Jurkat, Clone E6-1 (cell line): ENCODE results near the gene DDX50.
"Not testable (repeated sequence)": the region's sequence is repeated elsewhere in the genome, so short reads cannot be mapped to it uniquely, and the experiment has no call there.

Experiments
- DNase-seq: peaks from one replicate; pipeline ENCODE4 v3.0.0-alpha.2; 2011; ENCODE audit warnings: low read depth, low spot score
- H3K4me3 ChIP-seq: 2 replicates; pipeline ENCODE4 v1.5.1; 2011; ENCODE audit warnings: mild to moderate bottlenecking, low read length, control low read depth, moderate library complexity

The DDX50 gene

DNA sequence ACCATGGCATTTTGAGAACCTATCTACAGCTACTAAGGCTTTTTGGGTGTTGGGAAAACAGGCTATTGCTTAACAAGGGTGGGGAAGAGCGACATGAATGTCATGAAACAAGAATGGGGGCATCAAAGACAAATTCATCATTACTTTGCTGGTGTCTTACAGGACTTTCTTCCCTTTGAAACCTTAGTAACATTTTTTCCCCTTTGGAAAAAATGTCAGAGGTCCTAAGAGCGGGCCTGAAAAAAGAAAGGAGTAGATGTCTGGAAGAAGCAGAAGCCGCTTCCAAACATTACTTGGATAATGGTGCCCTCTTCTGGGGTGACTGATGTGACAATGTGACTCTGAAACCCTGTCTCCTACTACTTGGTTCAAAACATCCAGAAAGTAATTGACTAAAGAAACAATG is 3.8 kb upstream of the DDX50 start:
- no peak overlapping the region for H3K4me3 ChIP-seq
- peak; percentile 61 for DNase-seq

DNA sequence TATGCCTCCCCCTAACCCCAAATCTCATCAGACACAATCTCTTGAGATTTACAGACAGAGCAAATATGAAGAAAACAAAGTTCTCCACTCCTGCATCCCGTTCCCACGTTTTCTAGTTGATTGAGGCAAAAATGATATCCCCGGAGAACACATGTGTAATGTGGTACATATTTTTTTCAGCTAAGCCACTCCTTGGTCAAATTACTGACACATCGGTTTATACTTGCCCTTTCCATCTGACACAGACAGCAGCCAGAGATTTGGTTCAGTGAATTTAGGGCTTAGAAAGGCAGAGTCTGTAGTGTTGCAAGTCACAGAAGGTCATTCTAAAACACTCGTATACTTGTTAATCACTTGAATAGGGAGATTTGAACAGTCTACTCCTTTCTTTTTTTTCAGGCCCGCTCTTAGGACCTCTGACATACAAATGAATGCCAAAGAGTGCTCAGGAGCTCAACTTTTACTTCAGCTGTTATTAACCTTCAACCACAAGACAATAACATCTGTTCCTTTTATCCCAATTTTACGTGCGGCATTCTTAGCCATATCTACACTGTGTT is 1.8 kb upstream of the DDX50 start:
- DNase-seq: no peak
- no peak overlapping the region for H3K4me3 ChIP-seq

DNA sequence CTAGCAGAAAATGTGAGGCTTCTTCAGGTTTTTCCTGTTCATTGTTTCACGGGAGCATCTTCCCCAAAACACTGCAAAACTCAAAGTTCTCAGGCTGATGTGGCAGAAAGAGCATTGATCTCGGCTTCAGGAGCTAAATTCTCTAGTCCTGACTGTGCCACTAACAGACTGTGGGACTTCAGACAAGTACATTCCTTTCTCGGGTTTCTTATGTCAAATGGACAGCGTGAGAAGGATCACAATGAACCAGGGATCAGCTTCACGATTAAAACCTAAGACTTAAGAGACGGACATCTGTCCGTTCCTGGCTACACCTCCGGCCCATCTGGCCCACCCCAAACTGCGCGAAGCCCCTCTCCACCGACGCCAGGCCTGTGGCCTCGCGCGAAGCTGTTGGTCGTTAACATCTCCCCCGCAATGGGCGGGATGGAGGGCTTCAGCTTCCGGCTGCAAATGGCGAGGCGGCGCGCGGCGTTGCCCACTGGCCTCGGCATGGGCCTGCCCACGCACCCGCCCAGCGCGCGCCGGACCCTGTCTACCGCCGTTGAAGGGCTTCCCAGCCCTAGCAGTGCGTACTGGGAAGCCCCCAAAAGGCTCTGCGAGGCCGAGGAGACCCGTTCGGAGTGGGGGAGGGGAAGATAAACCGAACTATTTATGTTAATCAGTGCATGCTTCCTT is 549 bp upstream of the DDX50 start:
- DNase-seq: no peak

DNA sequence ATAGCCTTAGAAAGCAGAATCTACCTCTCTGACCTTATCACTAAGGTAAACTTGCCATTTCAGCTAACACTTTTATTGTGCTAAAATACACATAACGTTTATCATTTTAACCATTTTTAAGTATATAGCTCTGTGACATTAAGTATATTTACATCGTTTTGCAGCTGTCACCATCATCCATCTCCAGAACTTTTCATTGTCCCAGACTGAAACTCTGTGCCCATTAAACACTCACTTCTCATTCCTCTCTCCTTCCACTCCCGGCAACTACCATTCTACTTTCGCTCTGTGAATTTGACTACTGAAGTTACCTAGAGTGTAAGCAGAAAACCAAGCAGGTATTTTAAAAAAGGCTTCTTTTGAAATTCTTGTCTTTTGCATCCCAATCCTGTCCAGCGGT is 1.3 kb downstream of the DDX50 start:
- peak overlapping the region; percentile 93 for H3K4me3 ChIP-seq
- DNase-seq: no peak

More for the DNA sequence above, 549 bp upstream of the DDX50 start:
- H3K4me3 ChIP-seq: peak overlapping the region; percentile 93

DNA sequence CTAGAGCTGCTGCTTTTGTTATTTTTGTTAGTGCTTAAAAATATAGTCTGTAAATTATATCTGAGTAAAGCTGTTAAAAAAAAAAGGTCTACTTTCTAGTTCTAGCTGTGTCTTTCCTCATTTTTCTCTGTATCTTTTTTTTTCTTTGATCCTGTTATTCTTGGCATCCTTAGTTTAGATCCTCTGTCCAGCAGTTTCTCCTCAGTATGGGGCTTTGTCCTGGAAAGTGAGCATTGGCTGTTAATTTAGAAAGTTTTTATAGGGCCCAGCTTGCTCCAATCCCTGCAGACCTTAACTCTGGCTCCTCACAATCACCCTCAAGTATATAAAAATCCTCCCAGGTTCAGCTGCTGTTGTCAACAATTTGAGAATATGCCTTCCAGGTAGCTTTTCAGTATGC is 23.5 kb downstream of the DDX50 start:
- H3K4me3 ChIP-seq: no peak overlapping the region
- no peak for DNase-seq

DNA sequence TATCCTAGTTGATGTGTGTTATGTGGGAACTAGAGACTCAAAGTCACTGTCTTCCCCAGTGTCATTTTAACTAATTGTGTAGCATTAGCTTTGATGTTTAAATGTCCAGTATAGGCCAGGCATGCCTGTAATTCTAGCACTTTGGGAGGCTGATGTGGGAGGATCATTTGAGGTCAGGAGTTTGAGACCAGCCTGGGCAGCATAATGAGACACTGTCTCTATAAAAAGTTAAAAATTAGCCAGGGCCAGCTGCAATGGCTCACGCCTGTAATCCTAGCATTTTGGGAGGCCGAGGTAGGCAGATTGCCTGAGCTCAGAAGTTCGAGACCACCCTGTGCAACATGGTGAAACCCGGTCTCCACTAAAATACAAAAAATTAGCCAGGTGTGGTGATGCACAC is 24.4 kb downstream of the DDX50 start:
- no peak overlapping the region for H3K4me3 ChIP-seq

DNA sequence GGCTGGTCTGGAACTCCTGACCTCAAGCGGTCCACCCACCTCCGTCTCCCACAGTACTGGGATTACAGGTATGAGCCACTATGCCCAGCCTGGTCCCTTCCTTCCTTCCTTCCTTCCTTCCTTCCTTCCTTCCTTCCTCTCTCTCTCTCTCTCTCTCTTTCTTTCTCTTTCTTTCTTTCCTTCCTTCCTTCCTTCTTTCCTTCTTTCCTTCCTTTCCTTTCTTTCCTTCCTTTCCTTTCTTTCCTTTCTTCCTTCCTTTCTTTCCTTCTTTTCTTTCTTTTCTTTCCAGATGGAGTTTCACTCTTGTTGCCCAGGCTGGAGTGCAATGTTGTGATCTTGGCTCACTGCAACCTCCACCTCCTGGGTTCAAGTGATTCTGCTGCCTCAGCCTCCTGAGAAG is 28.0 kb downstream of the DDX50 start:
- DNase-seq: not testable (repeated sequence)

More for the DNA sequence above, 24.4 kb downstream of the DDX50 start:
- DNase-seq: no peak

DNA sequence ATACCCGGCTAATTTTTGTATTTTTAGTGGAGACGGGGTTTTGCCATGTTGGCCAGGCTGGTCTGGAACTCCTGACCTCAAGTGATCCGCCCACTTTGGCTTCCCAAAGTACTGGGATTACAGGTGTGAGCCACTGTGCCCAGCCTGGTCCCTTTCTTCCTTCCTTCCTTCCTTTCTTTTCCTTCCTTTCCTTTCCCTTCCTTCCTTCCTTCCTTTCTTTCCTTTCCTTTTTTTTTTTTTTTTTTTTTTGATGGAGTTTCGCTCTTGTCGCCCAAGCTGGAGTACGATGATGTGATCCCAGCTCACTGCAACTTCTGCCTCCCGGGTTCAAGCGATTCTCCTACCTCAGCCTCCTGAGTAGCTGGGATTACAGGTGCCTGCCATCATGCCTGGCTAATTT is 28.8 kb downstream of the DDX50 start:
- not testable (repeated sequence) for H3K4me3 ChIP-seq, DNase-seq

More for the DNA sequence above, 28.0 kb downstream of the DDX50 start:
- H3K4me3 ChIP-seq: not testable (repeated sequence)

DNA sequence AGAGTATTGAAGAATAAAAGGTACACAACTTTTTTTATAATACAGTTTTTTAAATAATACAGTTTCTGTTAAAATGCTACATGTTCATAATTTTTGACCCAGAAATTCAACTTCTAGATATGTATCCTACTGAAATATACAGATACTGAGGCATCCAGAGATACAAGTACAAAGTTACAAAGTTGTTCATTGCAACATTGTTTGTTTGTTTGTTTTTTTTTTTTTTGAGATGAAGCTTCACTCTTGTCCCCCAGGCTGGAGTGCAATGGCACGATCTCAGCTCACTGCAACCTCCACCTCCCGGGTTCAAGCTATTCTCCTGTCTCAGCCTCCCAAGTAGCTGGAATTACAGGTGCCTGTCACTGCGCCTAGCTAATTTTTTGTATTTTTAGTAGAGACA is 31.7 kb downstream of the DDX50 start:
- DNase-seq, H3K4me3 ChIP-seq: not testable (repeated sequence)

DNA sequence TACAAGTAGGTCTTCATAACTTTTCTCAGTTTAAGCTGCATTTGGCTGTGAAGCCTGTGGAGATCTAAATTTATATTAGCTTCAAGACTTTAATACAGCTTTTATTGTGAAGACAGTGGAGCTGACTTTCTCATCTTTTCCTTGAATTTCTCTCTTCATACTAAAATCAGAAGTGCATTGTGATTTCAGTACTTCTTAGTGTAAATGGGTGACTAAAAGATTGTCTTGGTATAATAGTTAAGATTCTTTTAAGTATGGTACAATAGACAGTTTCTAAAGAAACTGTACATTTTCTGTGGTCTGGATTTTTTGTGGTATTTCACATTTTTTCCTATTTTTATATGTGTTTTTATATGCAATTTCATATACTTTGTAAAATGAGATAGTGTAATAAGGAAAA is 33.9 kb downstream of the DDX50 start:
- DNase-seq: no peak
- no peak overlapping the region for H3K4me3 ChIP-seq

DNA sequence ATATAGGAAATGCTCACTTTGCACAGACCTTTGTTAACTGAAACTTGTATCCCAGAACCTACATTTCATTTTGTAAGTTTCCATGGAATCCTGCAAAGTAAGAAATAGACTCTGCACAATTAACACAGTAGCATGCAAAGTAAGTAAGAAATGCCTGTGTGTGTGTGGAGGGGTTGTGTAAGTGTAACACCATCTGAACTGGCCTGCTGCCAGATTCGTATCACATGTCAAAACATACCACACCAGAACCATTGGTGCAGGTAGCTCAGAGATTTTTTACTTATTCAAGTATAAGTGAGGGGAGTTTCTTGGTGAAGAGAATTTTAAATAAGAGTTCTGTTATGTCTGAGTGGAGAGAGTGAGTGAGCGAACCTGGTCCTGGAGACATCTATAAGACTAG is 37.0 kb downstream of the DDX50 start:
- H3K4me3 ChIP-seq: no peak overlapping the region
- no peak for DNase-seq

DNA sequence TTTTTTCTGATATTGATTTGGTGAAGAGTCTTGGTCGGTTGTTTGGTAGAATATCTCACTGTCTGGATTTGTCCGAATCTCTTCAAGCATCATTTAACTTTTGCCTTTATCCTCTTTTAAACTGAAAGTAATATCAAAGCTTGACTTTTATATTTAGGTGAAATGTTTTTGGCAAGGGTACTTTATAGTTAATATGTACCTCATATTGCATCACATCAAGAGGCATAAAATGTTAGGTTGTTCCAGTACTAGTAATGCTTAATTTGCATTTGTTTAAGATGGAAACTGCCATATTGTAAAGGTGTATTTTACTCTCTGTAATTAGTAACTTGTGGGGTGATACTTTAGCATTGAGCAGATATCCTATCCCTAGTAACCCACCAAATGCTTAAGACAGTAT is 37.8 kb downstream of the DDX50 start:
- no peak for DNase-seq
- H3K4me3 ChIP-seq: no peak overlapping the region

DNA sequence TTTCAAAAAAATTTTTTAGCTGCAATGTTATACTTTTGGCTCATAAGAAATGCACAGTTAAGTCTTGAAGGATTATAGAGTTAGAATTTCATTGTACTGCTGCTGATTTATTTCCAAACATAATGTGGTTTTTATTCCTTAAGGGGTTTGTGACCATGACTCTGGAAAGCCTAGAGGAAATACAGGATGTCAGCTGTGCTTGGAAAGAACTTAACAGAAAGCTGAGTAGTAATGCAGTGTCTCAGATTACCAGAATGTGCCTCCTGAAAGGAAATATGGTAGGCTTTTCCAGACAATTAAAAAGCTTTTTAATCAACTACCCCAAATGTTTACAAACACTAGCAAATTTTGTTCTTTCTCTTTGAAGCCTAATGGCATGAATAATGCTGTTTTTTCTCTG is 39.8 kb downstream of the DDX50 start:
- DNase-seq: not testable (repeated sequence)

DNA sequence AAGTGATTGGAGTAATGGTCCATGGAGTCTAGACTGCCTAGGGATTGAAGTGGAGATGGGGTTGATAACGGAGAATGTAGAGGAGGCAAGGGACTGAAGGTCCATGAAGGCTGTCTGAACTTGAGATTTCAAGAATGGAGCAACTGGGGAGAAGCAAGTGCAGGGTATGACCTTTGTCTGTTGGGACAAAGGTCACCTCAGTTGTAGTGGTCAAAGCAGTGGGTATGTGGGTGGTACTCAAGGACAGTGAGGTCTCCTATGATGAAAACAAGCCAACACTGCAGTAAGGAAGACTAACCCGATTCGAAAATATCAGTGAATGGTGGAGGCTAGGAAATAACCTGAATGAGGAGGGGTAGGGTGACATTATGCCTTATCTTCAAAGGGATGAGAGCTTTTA is 49.5 kb downstream of the DDX50 start:
- no peak overlapping the region for H3K4me3 ChIP-seq
- no peak for DNase-seq

More for the DNA sequence above, 39.8 kb downstream of the DDX50 start:
- H3K4me3 ChIP-seq: not testable (repeated sequence)

DNA sequence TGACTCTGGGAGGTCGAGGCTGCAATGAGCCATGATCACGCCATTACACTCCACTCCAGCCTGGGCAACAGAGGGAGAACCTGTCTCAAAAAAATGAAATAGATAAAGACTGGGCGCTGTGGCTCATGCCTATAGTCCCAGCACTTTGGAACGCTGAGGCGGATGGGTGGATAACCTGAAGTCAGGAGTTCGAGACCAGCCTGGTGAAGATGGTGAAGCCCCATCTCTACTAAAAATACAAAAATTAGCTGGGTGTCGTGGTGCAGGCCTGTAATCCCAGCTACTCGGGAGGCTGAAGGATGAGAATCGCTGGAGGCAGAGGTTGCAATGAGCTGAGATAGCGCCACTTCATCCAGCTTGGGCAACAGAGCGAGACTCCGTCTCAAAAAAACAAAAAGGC is 53.8 kb downstream of the DDX50 start:
- no peak for DNase-seq
- peak overlapping the region; percentile 98 for H3K4me3 ChIP-seq

DNA sequence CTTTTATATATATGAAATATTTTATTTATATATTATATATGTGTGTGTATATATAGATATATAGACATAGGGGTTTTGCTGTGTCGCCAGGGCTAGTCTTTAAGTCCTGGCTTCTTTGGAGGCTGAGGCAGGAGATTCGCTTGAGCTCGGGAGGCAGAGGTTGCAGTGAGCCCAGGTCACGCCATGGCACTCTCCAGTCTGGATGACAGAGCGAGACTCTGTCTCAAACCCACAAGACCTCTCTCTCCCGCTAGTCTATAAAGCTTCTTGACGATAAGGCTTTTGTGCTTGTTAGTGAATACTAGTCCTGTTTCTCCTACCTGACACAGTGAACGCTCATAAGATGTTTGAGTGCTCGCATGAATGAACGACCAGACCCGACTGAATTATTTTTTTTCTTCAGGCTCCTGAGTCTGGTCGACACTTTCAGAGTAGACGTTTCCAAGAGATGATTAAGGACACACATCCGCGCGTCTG is 54.3 kb downstream of the DDX50 start:
- peak overlapping the region; percentile 98 for H3K4me3 ChIP-seq
- peak; percentile 37 for DNase-seq

DNA sequence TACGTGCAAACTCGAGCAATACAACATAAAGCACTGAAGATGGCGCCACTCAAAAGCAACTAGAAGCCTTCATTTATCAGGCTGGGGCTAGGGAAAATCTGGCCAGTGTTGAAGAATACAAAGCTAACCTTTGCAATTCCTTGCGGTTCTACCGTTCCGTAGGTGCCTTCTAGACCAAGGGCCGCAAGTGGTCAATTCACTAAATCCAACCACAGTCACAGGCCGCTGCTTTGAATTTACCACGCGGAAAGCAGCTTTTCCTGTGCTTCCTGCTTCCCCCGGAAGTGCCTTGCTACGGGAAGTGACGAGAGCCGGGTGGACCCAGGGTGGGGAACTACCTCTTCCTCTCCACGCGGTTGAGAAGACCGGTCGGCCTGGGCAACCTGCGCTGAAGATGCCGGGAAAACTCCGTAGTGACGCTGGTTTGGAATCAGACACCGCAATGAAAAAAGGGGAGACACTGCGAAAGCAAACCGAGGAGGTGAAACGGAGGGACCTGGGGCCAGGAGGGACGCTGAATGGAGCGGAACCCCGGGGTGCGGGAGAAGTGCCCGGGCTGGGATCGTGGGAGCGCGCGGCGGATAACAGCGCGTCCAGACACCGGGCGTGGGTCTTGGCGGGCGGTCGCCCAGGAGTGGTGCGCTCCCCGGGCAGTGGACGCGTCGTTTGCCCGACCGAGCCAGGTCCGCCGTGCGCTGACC is 54.9 kb downstream of the DDX50 start, which contains the start of gene DDX21:
DDX21 (plus strand) TSS at position 339 of the 701 bp plus-strand sequence; CDS start at position 395, 56 bp downstream.
- peak within 1 kb of the TSS; percentile 98 for H3K4me3 ChIP-seq
- peak; percentile 90 for DNase-seq

DNA sequence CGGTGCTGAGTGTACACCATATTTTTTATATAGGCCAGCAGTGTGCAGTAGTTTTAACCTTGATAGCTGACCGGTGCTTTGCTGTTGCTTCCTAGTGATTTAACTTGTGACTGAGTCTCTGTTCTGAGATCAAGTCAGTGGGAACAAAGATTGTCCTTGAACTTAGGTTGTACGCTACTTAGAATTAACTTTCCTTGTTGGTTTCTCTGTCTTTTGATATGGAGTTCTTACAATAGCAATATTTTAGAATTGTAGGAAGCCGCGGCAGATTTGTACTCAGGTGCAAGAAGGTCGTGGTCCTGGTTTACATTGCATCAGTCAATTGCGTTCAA is 56.1 kb downstream of the DDX50 start:
- no peak for DNase-seq
- peak overlapping the region; percentile 98 for H3K4me3 ChIP-seq

DNA sequence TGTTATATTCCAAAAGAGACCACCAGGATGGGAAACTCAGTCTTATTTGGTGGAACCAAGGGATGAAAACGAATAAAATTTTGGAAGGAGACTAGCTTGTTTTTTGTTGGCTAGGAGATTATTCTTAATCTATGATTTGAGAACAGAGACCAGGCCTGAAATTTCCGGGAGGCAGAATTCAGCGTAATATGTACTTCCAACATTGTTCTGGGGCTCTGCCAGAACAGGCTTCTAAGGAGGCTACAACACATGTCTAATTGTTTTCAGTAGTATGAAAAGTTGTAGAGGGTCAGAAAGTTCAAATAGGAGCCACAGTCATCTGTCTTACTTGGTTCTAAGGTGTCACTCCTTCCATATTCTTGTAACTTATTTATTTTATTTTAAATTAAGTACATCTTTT is 56.5 kb downstream of the DDX50 start:
- H3K4me3 ChIP-seq: peak overlapping the region; percentile 98
- no peak for DNase-seq
